Measurements from ENCODE around the gene TEX2.

- no peak for TF ChIP-seq CTCF (IDR thresholded peaks at IDR 0.05)
- no peak for TF ChIP-seq POLR2AphosphoS5 (IDR thresholded peaks at IDR 0.05; ENCODE audit: low read depth, low read length)
Observed at GRCh38 chr17:64111831-64112230, 151.2 kb downstream of the TEX2 start.

Measured in Panc1 (cell line).